ENCODE data around the gene MCM6. TPM values are rescaled to one million over a fixed set of nuclear protein-coding genes. Genes with fewer than 3 reads are reported as not detected.

Gene MCM6
- total and polyA plus RNA-seq, 10 donors: 4.9 to 17.9 (median 12.6) TPM

DNA sequence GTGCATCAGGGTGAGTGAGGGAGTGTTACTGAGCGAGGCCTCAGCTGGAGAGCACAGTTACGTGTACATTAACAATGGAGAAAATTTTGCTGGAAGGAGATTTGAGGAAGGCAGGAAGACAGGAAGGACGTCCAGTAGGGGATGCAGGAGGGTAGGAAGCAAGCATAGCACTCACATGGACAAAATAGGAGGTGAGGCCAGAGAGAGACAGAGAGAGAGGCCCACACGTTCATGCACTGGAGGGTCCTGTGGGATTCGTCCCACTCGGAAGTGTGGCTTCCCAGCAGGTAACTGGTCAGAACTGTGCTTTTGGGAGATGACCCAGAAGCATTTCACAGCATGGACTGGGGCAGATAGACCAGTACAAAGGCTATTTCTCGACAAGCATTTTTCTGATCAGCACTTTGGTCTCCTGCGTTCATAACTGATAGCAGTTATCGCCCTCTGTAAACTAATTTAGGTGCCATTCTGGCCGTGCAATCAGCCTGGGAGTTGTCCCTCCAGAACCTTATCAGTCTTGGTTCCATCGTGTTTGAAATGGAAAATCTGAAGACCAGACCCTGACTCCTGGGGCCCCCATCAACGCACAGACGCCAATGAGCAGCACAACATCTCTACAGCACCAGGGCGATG lies 44.9 kb downstream of the MCM6 start:
- 79 to 85% (median 84%) methylated on average over 14 of the region's 14 CpGs for WGBS, 5 donors
- no peak for DNase-seq
- Histone ChIP-seq H3K9me3 (no peaks in the 10 kb centered on the region), H3K4me3 (no peak overlapping the region), H3K27ac (no peak overlapping the region), H3K36me3 (no peaks in the 10 kb centered on the region), H3K4me1 (peaks cover 0 to 7% (median 0%) of the 10 kb centered on the region in 6 donors), H3K27me3 (replicated peaks in 1 of 7) (peaks cover 0 to 12% (median 0%) of the 10 kb centered on the region in 7 donors)
- TF ChIP-seq POLR2A (IDR thresholded peaks at IDR 0.05): no peak
- TF ChIP-seq, protein P1, sequence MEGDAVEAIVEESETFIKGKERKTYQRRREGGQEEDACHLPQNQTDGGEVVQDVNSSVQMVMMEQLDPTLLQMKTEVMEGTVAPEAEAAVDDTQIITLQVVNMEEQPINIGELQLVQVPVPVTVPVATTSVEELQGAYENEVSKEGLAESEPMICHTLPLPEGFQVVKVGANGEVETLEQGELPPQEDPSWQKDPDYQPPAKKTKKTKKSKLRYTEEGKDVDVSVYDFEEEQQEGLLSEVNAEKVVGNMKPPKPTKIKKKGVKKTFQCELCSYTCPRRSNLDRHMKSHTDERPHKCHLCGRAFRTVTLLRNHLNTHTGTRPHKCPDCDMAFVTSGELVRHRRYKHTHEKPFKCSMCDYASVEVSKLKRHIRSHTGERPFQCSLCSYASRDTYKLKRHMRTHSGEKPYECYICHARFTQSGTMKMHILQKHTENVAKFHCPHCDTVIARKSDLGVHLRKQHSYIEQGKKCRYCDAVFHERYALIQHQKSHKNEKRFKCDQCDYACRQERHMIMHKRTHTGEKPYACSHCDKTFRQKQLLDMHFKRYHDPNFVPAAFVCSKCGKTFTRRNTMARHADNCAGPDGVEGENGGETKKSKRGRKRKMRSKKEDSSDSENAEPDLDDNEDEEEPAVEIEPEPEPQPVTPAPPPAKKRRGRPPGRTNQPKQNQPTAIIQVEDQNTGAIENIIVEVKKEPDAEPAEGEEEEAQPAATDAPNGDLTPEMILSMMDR (IDR thresholded peaks at IDR 0.05 in 8 of 11, conservative IDR thresholded peaks at IDR 0.05 in 3 of 11): no peak
- TF ChIP-seq POLR2AphosphoS5 (IDR thresholded peaks at IDR 0.05): no peak
- intact Hi-C loops (cut with DNase I; ENCODE audit: low total_unique reads): no loop called here

DNA sequence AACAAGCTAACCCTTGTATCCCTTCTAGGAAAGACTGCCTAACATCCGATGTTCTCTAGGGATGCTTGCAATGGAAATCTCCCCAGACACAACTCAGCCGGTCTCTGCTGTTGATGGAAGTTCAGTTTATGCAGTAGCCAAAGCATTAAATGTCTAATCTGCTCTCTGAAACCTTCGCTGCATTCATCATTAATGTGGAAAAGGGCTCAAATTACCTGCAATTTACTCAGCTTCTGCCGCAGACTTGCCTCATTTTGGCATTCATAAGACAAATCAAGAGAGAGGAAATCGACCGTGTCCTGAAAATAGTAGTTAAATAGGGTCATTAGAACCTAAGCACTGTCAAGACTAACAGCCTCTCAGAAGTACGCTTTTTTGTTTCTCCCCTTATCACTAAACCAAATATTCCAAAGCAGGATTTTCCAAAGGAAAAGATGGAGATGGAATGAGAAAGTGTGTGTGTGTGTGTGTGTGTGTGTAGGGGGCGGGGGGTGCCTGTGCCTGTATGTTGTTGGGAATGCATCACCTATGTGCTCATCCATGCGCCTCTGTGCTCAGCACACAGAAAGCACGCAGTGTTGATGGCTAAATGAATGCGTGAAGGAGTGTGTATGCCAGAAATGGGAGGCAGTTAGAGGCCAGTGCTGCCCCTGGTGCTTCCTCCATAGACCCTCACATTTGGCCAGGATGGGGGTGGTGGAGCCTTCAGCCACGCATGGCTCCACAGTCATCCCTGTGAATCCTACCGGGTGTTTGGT lies 46.7 kb downstream of the MCM6 start:
- 88 to 94% (median 93%) methylated on average over 13 of the region's 13 CpGs for WGBS, 5 donors
- DNase-seq: no peak

DNA sequence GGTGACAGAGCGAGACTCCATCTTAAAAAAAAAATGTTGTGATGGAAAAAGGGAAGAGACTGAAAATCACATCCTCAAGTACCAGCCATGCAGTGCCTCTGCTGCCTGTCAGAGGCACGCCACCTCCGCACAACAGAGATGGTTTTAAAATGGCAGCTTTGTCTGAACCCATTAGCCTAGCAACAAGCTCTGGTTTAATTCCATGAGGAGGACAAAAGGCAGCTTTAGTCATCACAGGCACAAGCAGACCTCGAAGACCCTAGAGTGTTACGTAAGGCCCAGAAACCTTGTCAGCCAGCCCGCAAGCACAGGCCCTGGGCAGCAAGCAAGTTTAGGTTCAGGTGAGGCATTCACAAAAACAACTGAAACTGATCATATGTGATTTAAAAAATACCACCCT lies 49.7 kb downstream of the MCM6 start:
- TF ChIP-seq, protein P1 (IDR thresholded peaks at IDR 0.05 in 8 of 11, conservative IDR thresholded peaks at IDR 0.05 in 3 of 11): no peak
- no peak for TF ChIP-seq POLR2A (IDR thresholded peaks at IDR 0.05)
- no peak for TF ChIP-seq POLR2AphosphoS5 (IDR thresholded peaks at IDR 0.05)
- DNase-seq: no peak
- peaks cover 0 to 17% (median 0%) of the 10 kb centered on the region in 7 donors for H3K27me3 ChIP-seq (replicated peaks in 1 of 7)
- H3K9me3 ChIP-seq: peaks cover 3 to 16% (median 13%) of the 10 kb centered on the region in 8 donors
- H3K27ac ChIP-seq: no peak overlapping the region
- H3K4me1 ChIP-seq: no peaks in the 10 kb centered on the region
- H3K36me3 ChIP-seq: no peaks in the 10 kb centered on the region
- WGBS, 5 donors: 83 to 99% (median 96%) methylated on average over 6 of the region's 6 CpGs
- H3K4me3 ChIP-seq: no peak overlapping the region
- intact Hi-C loops (cut with DNase I; ENCODE audit: low total_unique reads): no loop called here

More for the DNA sequence above, 46.7 kb downstream of the MCM6 start:
- TF ChIP-seq, protein P1 (IDR thresholded peaks at IDR 0.05 in 8 of 11, conservative IDR thresholded peaks at IDR 0.05 in 3 of 11): no peak
- TF ChIP-seq POLR2AphosphoS5 (IDR thresholded peaks at IDR 0.05) (no peak), POLR2A (IDR thresholded peaks at IDR 0.05) (no peak)
- Histone ChIP-seq H3K4me1 (peaks cover 0 to 7% (median 0%) of the 10 kb centered on the region in 6 donors), H3K9me3 (no peaks in the 10 kb centered on the region), H3K27me3 (replicated peaks in 1 of 7) (peaks cover 0 to 17% (median 0%) of the 10 kb centered on the region in 7 donors), H3K27ac (no peak overlapping the region), H3K4me3 (no peak overlapping the region), H3K36me3 (no peaks in the 10 kb centered on the region)
- intact Hi-C loops (cut with DNase I; ENCODE audit: low total_unique reads): no loop called here
